Osteocyte (in vitro differentiated cells): ENCODE measurements around the gene PIGU. TPM values are rescaled to one million over a fixed set of nuclear protein-coding genes. Genes with fewer than 3 reads are reported as not detected.

Experiments used
- DNase-seq: peaks from one replicate; pipeline ENCODE4 v3.0.0; 2021; ENCODE audit warnings: mixed read lengths; ENCODE audit not compliant: unreplicated experiment; ENCODE audit errors: extremely low spot score
- H3K27ac Mint-ChIP-seq: one replicate; pipeline ENCODE4 v1.8.0; 2021; ENCODE audit warnings: mild to moderate bottlenecking, mixed read lengths; ENCODE audit not compliant: unreplicated experiment
- H3K27me3 Mint-ChIP-seq: one replicate; pipeline ENCODE4 v1.8.0; 2021; ENCODE audit warnings: mixed read lengths; ENCODE audit not compliant: unreplicated experiment
- H3K36me3 Mint-ChIP-seq: one replicate; pipeline ENCODE4 v1.8.0; 2021; ENCODE audit warnings: mixed read lengths; ENCODE audit not compliant: unreplicated experiment
- H3K4me1 Mint-ChIP-seq: one replicate; pipeline ENCODE4 v1.8.0; 2021; ENCODE audit warnings: mixed read lengths; ENCODE audit not compliant: unreplicated experiment
- H3K4me3 Mint-ChIP-seq: one replicate; pipeline ENCODE4 v1.8.0; 2021; ENCODE audit warnings: mild to moderate bottlenecking, moderate library complexity, mixed read lengths; ENCODE audit not compliant: unreplicated experiment
- H3K9me3 Mint-ChIP-seq: one replicate; pipeline ENCODE4 v1.8.0; 2021; ENCODE audit warnings: mixed read lengths; ENCODE audit not compliant: unreplicated experiment
- total RNA-seq: library from RNA; stranded (reverse); gene quantifications from 2 replicates; pipeline ENCODE4 v1.2.1, GENCODE V29; 2021
- TF ChIP-seq, protein P1 (sequence below): fragments of 200-600 bp; sonication (generic); IDR thresholded peaks from 2 replicates; pipeline ENCODE4 v1.5.0; 2021; ENCODE audit warnings: antibody characterized with exemption, mild to moderate bottlenecking, moderate library complexity

Gene PIGU
- total RNA-seq, 1 donor from 2014 or later, result 15.5 TPM

DNA sequence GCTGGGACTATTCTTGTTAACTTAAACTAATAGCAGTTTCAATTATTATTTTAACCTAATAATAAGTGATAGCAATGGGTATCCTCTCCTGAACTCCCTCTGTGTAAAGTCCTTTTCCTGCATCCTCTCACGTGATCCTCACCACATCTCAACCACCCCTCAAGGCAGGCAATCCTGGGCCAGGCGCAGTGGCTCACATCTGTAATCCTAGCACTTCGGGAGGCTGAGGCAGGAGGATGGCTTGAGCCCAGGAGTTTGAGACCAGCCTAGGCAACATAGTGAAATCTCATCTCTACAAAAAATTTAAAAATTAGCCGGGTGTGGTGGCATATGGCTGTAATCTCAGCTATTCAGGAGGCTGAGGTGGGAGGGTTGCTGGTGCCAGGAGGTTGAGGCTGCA lies 94.7 kb downstream of the PIGU start:
- no peaks in the 10 kb centered on the region for H3K9me3 Mint-ChIP-seq
- TF ChIP-seq, protein P1, sequence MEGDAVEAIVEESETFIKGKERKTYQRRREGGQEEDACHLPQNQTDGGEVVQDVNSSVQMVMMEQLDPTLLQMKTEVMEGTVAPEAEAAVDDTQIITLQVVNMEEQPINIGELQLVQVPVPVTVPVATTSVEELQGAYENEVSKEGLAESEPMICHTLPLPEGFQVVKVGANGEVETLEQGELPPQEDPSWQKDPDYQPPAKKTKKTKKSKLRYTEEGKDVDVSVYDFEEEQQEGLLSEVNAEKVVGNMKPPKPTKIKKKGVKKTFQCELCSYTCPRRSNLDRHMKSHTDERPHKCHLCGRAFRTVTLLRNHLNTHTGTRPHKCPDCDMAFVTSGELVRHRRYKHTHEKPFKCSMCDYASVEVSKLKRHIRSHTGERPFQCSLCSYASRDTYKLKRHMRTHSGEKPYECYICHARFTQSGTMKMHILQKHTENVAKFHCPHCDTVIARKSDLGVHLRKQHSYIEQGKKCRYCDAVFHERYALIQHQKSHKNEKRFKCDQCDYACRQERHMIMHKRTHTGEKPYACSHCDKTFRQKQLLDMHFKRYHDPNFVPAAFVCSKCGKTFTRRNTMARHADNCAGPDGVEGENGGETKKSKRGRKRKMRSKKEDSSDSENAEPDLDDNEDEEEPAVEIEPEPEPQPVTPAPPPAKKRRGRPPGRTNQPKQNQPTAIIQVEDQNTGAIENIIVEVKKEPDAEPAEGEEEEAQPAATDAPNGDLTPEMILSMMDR, result no peak
- peak; percentile 13 for DNase-seq
- H3K27ac Mint-ChIP-seq, result peak overlapping the region; percentile 56
- no peaks in the 10 kb centered on the region for H3K27me3 Mint-ChIP-seq
- H3K4me3 Mint-ChIP-seq, result no peak overlapping the region
- H3K4me1 Mint-ChIP-seq, result peaks cover 17% of the 10 kb centered on the region
- H3K36me3 Mint-ChIP-seq, result no peaks in the 10 kb centered on the region

DNA sequence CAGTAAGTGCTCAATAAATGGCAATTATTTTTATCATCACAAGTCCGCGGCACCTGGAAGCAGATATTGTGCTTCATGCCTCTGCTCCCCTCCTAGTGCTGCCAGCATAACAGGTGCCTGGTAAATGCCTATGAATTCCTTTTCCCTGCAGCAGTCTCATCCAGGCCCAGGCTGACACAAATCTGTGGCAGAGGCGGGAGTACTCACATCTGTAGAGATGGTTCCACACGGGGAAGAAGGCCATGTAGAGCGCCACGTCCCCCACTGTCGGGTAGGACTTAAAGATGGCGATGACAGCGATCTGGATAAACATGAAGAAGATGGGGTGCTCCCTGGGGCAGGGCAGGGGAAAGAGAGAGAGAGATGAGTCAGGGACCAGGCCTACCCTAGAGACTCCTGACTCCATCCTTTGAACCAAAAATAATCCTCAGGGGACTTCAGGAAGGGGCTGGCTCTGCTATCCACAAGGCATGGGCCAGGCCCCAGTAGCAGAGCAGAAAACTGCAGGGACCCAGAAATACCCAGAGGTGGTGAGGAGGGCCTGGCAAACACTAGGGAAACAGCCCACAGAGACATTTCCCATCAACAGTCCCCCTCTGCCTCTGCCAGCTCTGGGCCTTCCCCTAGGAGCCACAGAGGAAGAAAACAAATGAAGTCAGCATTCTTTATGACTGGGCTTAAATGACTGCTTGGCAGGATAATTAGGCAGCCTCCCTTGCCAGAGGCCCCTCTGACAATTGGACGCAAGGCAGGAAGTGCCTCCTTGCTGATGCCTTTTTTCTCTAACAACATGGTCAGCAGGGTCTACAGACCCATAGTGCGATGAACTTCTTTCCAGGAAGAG lies 95.3 kb downstream of the PIGU start:
- peak; percentile 66 for DNase-seq

DNA sequence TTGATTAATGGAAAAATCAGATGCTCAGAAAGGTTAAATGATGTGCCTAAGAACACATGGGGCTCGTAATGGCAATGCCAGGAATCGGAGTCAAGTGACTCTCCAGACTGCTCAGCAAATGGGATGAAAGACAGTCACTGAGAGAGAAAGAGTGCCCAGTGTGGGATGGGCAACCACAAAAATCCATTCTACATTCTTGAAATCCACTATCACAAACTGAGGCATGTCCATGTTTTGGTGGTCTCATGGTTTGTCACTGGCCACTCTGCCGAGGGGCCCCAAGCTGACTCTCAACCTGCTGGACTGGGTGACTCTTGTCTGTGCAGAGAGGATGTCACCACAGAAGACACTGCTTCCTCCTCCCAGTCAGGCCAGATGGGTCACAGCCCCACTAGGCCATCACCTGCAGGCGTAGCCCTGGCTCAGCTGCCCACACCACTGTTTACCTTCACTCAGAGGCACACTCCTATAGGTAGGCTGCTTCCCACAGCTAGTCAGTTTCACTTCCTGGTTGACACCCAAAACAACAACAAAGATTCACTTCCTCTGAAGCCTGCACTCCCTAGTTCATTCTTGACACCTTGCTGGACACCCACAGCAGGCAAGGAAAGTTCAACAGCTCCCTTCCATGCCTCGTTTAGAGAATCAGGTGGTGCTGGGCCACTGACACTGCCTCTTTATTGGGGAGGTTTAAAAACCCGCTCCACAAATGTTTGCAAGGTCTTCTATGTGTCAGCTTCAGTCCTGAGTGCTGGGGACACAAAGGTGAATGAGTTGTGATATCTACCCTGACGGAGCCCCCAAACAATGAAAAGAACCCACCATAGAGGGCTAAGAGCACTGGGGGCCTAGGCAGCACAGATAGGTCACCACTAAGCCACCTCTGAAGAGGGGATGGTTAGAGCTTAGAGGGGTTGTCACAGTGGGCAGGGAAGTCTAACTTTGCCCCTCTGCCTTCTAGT lies 96.6 kb downstream of the PIGU start:
- no peaks in the 10 kb centered on the region for H3K36me3 Mint-ChIP-seq
- peaks cover 17% of the 10 kb centered on the region for H3K4me1 Mint-ChIP-seq

More for the DNA sequence above, 95.3 kb downstream of the PIGU start:
- Mint-ChIP-seq H3K27me3 (no peaks in the 10 kb centered on the region), H3K27ac (peak overlapping the region; percentile 56), H3K4me1 (peaks cover 17% of the 10 kb centered on the region), H3K4me3 (no peak overlapping the region), H3K36me3 (no peaks in the 10 kb centered on the region), H3K9me3 (no peaks in the 10 kb centered on the region)
- TF ChIP-seq, protein P1, result no peak

DNA sequence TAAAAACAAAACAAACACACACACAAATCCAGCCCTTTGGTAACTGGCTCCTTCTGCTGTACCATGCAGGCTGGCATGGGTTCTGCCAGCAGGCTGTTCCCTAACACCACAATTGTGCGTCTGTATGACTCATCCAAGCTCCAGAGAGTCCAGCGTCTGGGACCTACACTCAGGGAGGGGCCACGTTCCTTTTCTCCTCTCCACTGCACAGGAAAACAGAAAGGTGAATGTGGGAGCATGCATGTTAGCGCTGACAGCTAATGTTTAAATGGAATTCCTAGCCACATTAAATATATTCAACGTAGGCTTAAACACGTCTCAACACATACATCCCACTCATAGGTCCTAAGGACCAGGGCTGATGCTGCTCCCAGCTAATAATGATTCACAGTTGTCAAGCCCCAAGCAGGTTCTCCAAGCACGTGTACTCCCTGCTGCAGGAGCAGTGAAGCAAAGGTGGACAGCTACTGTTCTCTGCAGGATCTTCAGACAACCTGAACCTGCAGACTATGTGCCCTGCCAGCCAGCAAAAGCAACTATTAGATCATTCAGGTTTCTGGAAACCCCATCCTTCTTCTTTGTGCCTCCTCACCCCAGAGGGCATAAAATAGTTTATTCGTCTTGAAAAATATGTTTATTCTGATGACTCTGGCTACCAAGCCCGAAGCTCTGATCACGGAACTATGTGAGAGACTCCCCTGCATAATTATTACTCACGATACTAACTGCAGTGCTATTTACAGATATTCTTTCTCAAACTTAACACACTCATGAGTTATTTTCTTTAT lies 97.5 kb downstream of the PIGU start:
- H3K27ac Mint-ChIP-seq, result no peak overlapping the region
- H3K9me3 Mint-ChIP-seq, result no peaks in the 10 kb centered on the region
- H3K27me3 Mint-ChIP-seq, result no peaks in the 10 kb centered on the region

More for the DNA sequence above, 96.6 kb downstream of the PIGU start:
- no peaks in the 10 kb centered on the region for H3K9me3 Mint-ChIP-seq
- no peak overlapping the region for H3K4me3 Mint-ChIP-seq
- peak; percentile 40 for DNase-seq
- H3K27me3 Mint-ChIP-seq, result no peaks in the 10 kb centered on the region
- H3K27ac Mint-ChIP-seq, result no peak overlapping the region
- TF ChIP-seq, protein P1, result no peak

More for the DNA sequence above, 97.5 kb downstream of the PIGU start:
- peaks cover 17% of the 10 kb centered on the region for H3K4me1 Mint-ChIP-seq
- H3K36me3 Mint-ChIP-seq, result no peaks in the 10 kb centered on the region
- TF ChIP-seq, protein P1, result peak; percentile 71
- peak; percentile 83 for DNase-seq
- no peak overlapping the region for H3K4me3 Mint-ChIP-seq
